GM12873 (cell line): ENCODE measurements around the gene ESRRG.

ENCODE experiments used
- CTCF ChIP-seq: IDR thresholded peaks from 2 replicates; pipeline ENCODE4 v1.5.1; 2012; ENCODE audit warnings: low read depth, mild to moderate bottlenecking, moderate library complexity, low read length, control low read depth; ENCODE audit not compliant: insufficient read depth; ENCODE audit errors: missing control alignments

Gene ESRRG

GRCh38 chr1:216705676-216706075, 17.6 kb downstream of the ESRRG start:
- no peak for TF ChIP-seq CTCF

GRCh38 chr1:216702170-216702569, 21.1 kb downstream of the ESRRG start:
- no peak for TF ChIP-seq CTCF

GRCh38 chr1:216700779-216701178, 22.4 kb downstream of the ESRRG start:
- TF ChIP-seq CTCF, result no peak

GRCh38 chr1:216691710-216692109, 31.5 kb downstream of the ESRRG start:
- TF ChIP-seq CTCF, result no peak

GRCh38 chr1:216690603-216691002, 32.6 kb downstream of the ESRRG start:
- TF ChIP-seq CTCF, result no peak

- TF ChIP-seq CTCF, result no peak
These were observed 35.0 kb downstream of the ESRRG start for GRCh38 chr1:216688127-216688657.

- no peak for TF ChIP-seq CTCF
These were observed 36.1 kb downstream of the ESRRG start for GRCh38 chr1:216686860-216687766.
